ENCODE data around the gene NANOG.
"Not testable (repeated sequence)": the region's sequence is repeated elsewhere in the genome, so short reads cannot be mapped to it uniquely, and the experiment has no call there.

The NANOG gene

DNA sequence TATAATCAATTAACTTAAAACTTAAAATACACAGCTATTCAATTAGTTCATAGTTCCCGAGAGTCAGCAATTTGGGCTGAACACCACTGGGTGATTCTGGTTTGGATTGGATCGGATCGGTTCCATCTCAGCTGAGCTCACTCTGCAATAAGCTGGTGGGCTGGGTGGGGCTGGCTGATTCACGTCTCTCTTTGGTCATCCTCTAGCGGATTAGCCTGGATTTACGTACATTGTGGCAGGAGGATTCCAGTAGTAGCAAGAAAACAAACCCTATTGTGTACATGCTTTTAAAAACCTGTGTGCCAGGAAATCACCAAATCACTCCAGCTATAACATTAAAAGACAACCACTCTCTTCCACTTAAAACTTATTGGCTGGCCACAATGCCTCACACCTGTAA lies 38.9 kb upstream of the NANOG start:
- peaks cover 6% of the 10 kb centered on the region for H3K4me1 ChIP-seq (ENCODE audit: insufficient read depth, low read length, poor library complexity, severe bottlenecking)
- no peak overlapping the region for H3K4me2 ChIP-seq (ENCODE audit: low read depth, low read length, poor library complexity, severe bottlenecking)
- H2AFZ ChIP-seq (ENCODE audit: low read length), result no peak overlapping the region
- H3F3A ChIP-seq (ENCODE audit: low read depth), result no peaks in the 10 kb centered on the region
- H3K27me3 ChIP-seq (ENCODE audit: insufficient read depth, low read length, poor library complexity, severe bottlenecking), result no peaks in the 10 kb centered on the region
- H4K20me1 ChIP-seq (ENCODE audit: insufficient read depth, low read length, poor library complexity, severe bottlenecking), result no peaks in the 10 kb centered on the region
- TF ChIP-seq EZH2phosphoT487 (IDR thresholded peaks at IDR 0.05; ENCODE audit: borderline replicate concordance) (no peak), CTCF (conservative IDR thresholded peaks at IDR 0.05; ENCODE audit: low read length) (no peak)
- no peak overlapping the region for H3K9ac ChIP-seq (ENCODE audit: low read depth, low read length, poor library complexity, severe bottlenecking)
- no peaks in the 10 kb centered on the region for H3K9me2 ChIP-seq (replicated peaks; ENCODE audit: low read depth, low read length)
- H3K79me2 ChIP-seq (ENCODE audit: insufficient read depth, low read length), result no peaks in the 10 kb centered on the region
- no peaks in the 10 kb centered on the region for H3K9me3 ChIP-seq (ENCODE audit: insufficient read depth, low read depth, low read length)
- H3K4me3 ChIP-seq (ENCODE audit: low read length, poor library complexity, severe bottlenecking), result no peak overlapping the region
- no peaks in the 10 kb centered on the region for H3K36me3 ChIP-seq (ENCODE audit: insufficient read depth, low read length)

- H3K36me3 ChIP-seq (ENCODE audit: insufficient read depth, low read length), result no peaks in the 10 kb centered on the region
- no peaks in the 10 kb centered on the region for H3F3A ChIP-seq (ENCODE audit: low read depth)
- no peaks in the 10 kb centered on the region for H4K20me1 ChIP-seq (ENCODE audit: insufficient read depth, low read length, poor library complexity, severe bottlenecking)
- H3K4me1 ChIP-seq (ENCODE audit: insufficient read depth, low read length, poor library complexity, severe bottlenecking), result peaks cover 6% of the 10 kb centered on the region
- H3K4me2 ChIP-seq (ENCODE audit: low read depth, low read length, poor library complexity, severe bottlenecking), result no peak overlapping the region
- no peaks in the 10 kb centered on the region for H3K79me2 ChIP-seq (ENCODE audit: insufficient read depth, low read length)
- no peak overlapping the region for H2AFZ ChIP-seq (ENCODE audit: low read length)
- no peak overlapping the region for H3K4me3 ChIP-seq (ENCODE audit: low read length, poor library complexity, severe bottlenecking)
- no peaks in the 10 kb centered on the region for H3K9me2 ChIP-seq (replicated peaks; ENCODE audit: low read depth, low read length)
- H3K27me3 ChIP-seq (ENCODE audit: insufficient read depth, low read length, poor library complexity, severe bottlenecking), result no peaks in the 10 kb centered on the region
- H3K9ac ChIP-seq (ENCODE audit: low read depth, low read length, poor library complexity, severe bottlenecking), result no peak overlapping the region
- TF ChIP-seq EZH2phosphoT487 (IDR thresholded peaks at IDR 0.05; ENCODE audit: borderline replicate concordance), result no peak
- TF ChIP-seq CTCF (conservative IDR thresholded peaks at IDR 0.05; ENCODE audit: low read length), result no peak
- no peaks in the 10 kb centered on the region for H3K9me3 ChIP-seq (ENCODE audit: insufficient read depth, low read depth, low read length)
Observed at GRCh38 chr12:7751394-7751793, 37.8 kb upstream of the NANOG start.

- not testable (repeated sequence) for H3K4me1 ChIP-seq (ENCODE audit: insufficient read depth, low read length, poor library complexity, severe bottlenecking); H3K9me2 ChIP-seq (replicated peaks; ENCODE audit: low read depth, low read length); H4K20me1 ChIP-seq (ENCODE audit: insufficient read depth, low read length, poor library complexity, severe bottlenecking); H3K79me2 ChIP-seq (ENCODE audit: insufficient read depth, low read length); H3K9ac ChIP-seq (ENCODE audit: low read depth, low read length, poor library complexity, severe bottlenecking); H3K36me3 ChIP-seq (ENCODE audit: insufficient read depth, low read length); H3K4me3 ChIP-seq (ENCODE audit: low read length, poor library complexity, severe bottlenecking); H3K9me3 ChIP-seq (ENCODE audit: insufficient read depth, low read depth, low read length); H2AFZ ChIP-seq (ENCODE audit: low read length); H3K27me3 ChIP-seq (ENCODE audit: insufficient read depth, low read length, poor library complexity, severe bottlenecking); H3F3A ChIP-seq (ENCODE audit: low read depth)
- peak overlapping the region; percentile 26 for H3K4me2 ChIP-seq (ENCODE audit: low read depth, low read length, poor library complexity, severe bottlenecking)
Observed at GRCh38 chr12:7751941-7752922, 37.0 kb upstream of the NANOG start.

DNA sequence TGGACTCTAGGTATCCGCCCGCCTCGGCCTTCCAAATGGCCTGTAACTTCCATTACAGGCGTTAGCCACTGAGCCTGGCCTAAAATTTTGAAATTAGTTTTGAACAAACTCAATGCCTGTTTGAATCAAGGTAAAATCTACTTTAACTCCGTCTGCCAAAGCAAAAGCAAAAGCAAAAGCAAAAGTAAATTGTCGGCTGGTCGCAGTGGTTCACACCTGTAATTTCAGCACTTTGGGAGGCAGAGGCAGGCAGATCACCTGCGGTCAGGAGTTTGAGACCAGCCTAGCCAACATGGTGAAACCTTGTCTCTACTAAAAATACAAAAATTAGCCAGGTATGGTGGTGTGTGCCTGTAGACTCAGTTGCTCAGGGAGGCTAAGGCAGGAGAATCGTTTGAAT lies 33.5 kb upstream of the NANOG start:
- H3K4me1 ChIP-seq (ENCODE audit: insufficient read depth, low read length, poor library complexity, severe bottlenecking); H3K36me3 ChIP-seq (ENCODE audit: insufficient read depth, low read length); H3K79me2 ChIP-seq (ENCODE audit: insufficient read depth, low read length); H3K9me3 ChIP-seq (ENCODE audit: insufficient read depth, low read depth, low read length); H4K20me1 ChIP-seq (ENCODE audit: insufficient read depth, low read length, poor library complexity, severe bottlenecking); H2AFZ ChIP-seq (ENCODE audit: low read length); H3K4me2 ChIP-seq (ENCODE audit: low read depth, low read length, poor library complexity, severe bottlenecking); H3K9me2 ChIP-seq (replicated peaks; ENCODE audit: low read depth, low read length); H3K9ac ChIP-seq (ENCODE audit: low read depth, low read length, poor library complexity, severe bottlenecking); H3K4me3 ChIP-seq (ENCODE audit: low read length, poor library complexity, severe bottlenecking); H3F3A ChIP-seq (ENCODE audit: low read depth); H3K27me3 ChIP-seq (ENCODE audit: insufficient read depth, low read length, poor library complexity, severe bottlenecking): not testable (repeated sequence)

All from Loucy (cell line).